GM12878 (cell line): Measurements from ENCODE around the gene MORN4. TPM values are rescaled to one million over a fixed set of nuclear protein-coding genes. Genes with fewer than 3 reads are reported as not detected.

Experiments used
- ATAC-seq: fragments of 200-7000 bp; cut with Tn5 transposase; 3 replicates; pipeline ENCODE4 v1.9.1; 2020; ENCODE audit warnings: mild to moderate bottlenecking, moderate library complexity
- BruUV-seq: library from RNA; stranded (reverse); fragments of 400-500 nt; replicated peaks from 2 replicates; lab custom pipeline; 2021; lab: Mats Ljungman, UMichigan
- CTCF ChIA-PET: fragments of 300-600 bp; sonication (Branson Sonifier 250); formaldehyde crosslinking; extraction: SDS; loops from one replicate; lab custom pipeline; 2021; ENCODE audit warnings: inconsistent platforms; lab: Yijun Ruan, JAX
- POLR2A ChIA-PET: fragments of 350-600 bp; formaldehyde crosslinking; extraction: SDS; loops from one replicate; lab custom pipeline; 2021; ENCODE audit warnings: inconsistent platforms; lab: Charles Lee
- RAD21 ChIA-PET: fragments of 300-600 bp; sonication (Branson Sonifier 250); formaldehyde crosslinking; loops from one replicate; lab custom pipeline; 2023; ENCODE audit warnings: antibody characterized with exemption; ENCODE audit not compliant: unreplicated experiment; lab: Charles Lee
- SMC1A ChIA-PET: fragments of 300-600 bp; sonication (Branson Sonifier 250); formaldehyde crosslinking; loops from one replicate; lab custom pipeline; 2023; ENCODE audit not compliant: unreplicated experiment, uncharacterized antibody; lab: Charles Lee
- DNase-seq: peaks from one replicate; pipeline ENCODE4 v3.0.0-alpha.2; 2011; ENCODE audit warnings: low read depth, low spot score
- FAIRE-seq: peaks from 3 replicates; lab custom pipeline; 2011; peaks lifted over from hg19 to GRCh38; lab: Jason Lieb, UNC
- H2AFZ ChIP-seq: 2 replicates; pipeline ENCODE4 v1.6.0; 2011; ENCODE audit warnings: low read depth, low read length, control low read depth; ENCODE audit not compliant: control insufficient read depth
- H3K27ac ChIP-seq: 2 replicates; pipeline ENCODE4 v1.5.1; 2011; ENCODE audit warnings: control low read depth; ENCODE audit not compliant: control insufficient read depth, insufficient read depth
- H3K27me3 ChIP-seq, 2 experiments: replicated peaks in 1 of 2; 2 replicates each; pipeline versions ENCODE4 v1.6.0 to v1.6.1; 2011; ENCODE audit warnings: low read length in 1 of 2; ENCODE audit not compliant: control insufficient read depth in 2 of 2, insufficient read depth in 2 of 2
- H3K36me3 ChIP-seq, 2 experiments: 2 replicates each; pipeline ENCODE4 v1.5.1; 2011; ENCODE audit warnings: low read length in 1 of 2; ENCODE audit not compliant: control insufficient read depth in 2 of 2, insufficient read depth in 2 of 2
- H3K4me1 ChIP-seq: 2 replicates; pipeline ENCODE4 v1.6.1; 2011; ENCODE audit warnings: mild to moderate bottlenecking, low read length, moderate library complexity, mixed read lengths; ENCODE audit not compliant: control insufficient read depth, insufficient read depth
- H3K4me2 ChIP-seq: 2 replicates; pipeline ENCODE4 v1.6.0; 2011; ENCODE audit warnings: control low read depth; ENCODE audit not compliant: control insufficient read depth, insufficient read depth
- H3K4me3 ChIP-seq: fragments of 200-600 bp; sonication (generic); 2 replicates; pipeline ENCODE4 v1.5.1; 2016
- H3K79me2 ChIP-seq: 2 replicates; pipeline ENCODE4 v1.6.0; 2011; ENCODE audit warnings: low read length; ENCODE audit not compliant: control insufficient read depth, insufficient read depth
- H3K9ac ChIP-seq: 2 replicates; pipeline ENCODE4 v1.8.0; 2011; ENCODE audit warnings: low read length, control low read depth, mixed read lengths; ENCODE audit not compliant: control insufficient read depth, insufficient read depth
- H3K9me3 ChIP-seq: replicated peaks from 3 replicates; pipeline ENCODE4 v1.5.1; 2011; ENCODE audit warnings: mild to moderate bottlenecking, low read length; ENCODE audit not compliant: control insufficient read depth, insufficient read depth
- H4K20me1 ChIP-seq: 2 replicates; pipeline ENCODE4 v1.6.0; 2011; ENCODE audit not compliant: control insufficient read depth, insufficient read depth
- ATF7 ChIP-seq: fragments of 450-650 bp; IDR thresholded peaks from 2 replicates; pipeline ENCODE4 v1.6.1; 2016; ENCODE audit warnings: low read depth, mild to moderate bottlenecking
- BCLAF1 ChIP-seq: fragments of 450-650 bp; IDR thresholded peaks from 2 replicates; pipeline ENCODE4 v1.6.1; 2017; ENCODE audit warnings: antibody characterized with exemption, mild to moderate bottlenecking, moderate library complexity
- BRCA1 ChIP-seq: IDR thresholded peaks from 2 replicates; pipeline ENCODE4 v1.6.1; 2011; ENCODE audit warnings: low read depth, low read length, improper control_type of control experiment
- CBX5 ChIP-seq: sonication (generic); IDR thresholded peaks from 2 replicates; pipeline ENCODE4 v1.6.1; 2016; ENCODE audit warnings: low read depth, moderate library complexity, mild to moderate bottlenecking, inconsistent platforms
- FOS ChIP-seq: IDR thresholded peaks from 3 replicates; pipeline ENCODE4 v1.6.1; 2011; ENCODE audit warnings: borderline replicate concordance; ENCODE audit not compliant: insufficient read length; ENCODE audit errors: extremely low read depth
- HDGF ChIP-seq: fragments of 450-650 bp; IDR thresholded peaks from 2 replicates; pipeline ENCODE4 v1.6.1; 2016; ENCODE audit warnings: antibody characterized with exemption
- NFXL1 ChIP-seq: fragments of 450-650 bp; IDR thresholded peaks from 2 replicates; pipeline ENCODE4 v1.6.1; 2017; ENCODE audit warnings: antibody characterized with exemption, mild to moderate bottlenecking, borderline replicate concordance
- NFYB ChIP-seq: IDR thresholded peaks from 2 replicates; pipeline ENCODE4 v1.6.1; 2011; ENCODE audit warnings: low read depth, mild to moderate bottlenecking, low read length, improper control_type of control experiment, moderate library complexity; ENCODE audit not compliant: insufficient read depth
- SREBF2 ChIP-seq: IDR thresholded peaks from 2 replicates; pipeline ENCODE4 v1.6.1; 2012; ENCODE audit warnings: mild to moderate bottlenecking, low read length
- TARDBP ChIP-seq: IDR thresholded peaks from 2 replicates; pipeline ENCODE4 v1.6.1; 2016; ENCODE audit warnings: borderline replicate concordance
- WGBS: methylation state at CpG from one replicate; pipeline ENCODE4 v1.1.6; 2016; ENCODE audit warnings: low lambda C conversion rate; ENCODE audit not compliant: insufficient replicate concordance, insufficient coverage; ENCODE audit errors: missing lambda C conversion rate; 5-methylcytosine and 5-hydroxymethylcytosine counted together
- in situ Hi-C: fragments of 300-500 bp; cut with MboI; formaldehyde crosslinking; loops from 9 replicates; pipeline ENCODE4 v1.14.3; 2018; ENCODE audit warnings: mixed read lengths
- intact Hi-C: fragments of 100-400 bp; cut with micrococcal nuclease; formaldehyde crosslinking; loops from one replicate; pipeline ENCODE4 v1.14.2; 2022; ENCODE audit not compliant: unreplicated experiment
- polyA plus RNA-seq, 11 experiments: library from polyadenylated mRNA; depleted of rRNA in 4 of 11; unstranded in 6 of 11; stranded (reverse) in 5 of 11; fragments of >200 nt; fragmentation: Nextera tagmentation in 4 of 11; fragmentation: Illumina TruSeq in 1 of 11; extraction: Ambion mirVana in 4 of 11; extraction: Trizol in 1 of 11; gene quantifications; 1 replicate in 1 of 11; 2 replicates in 10 of 11; pipeline versions ENCODE4 v1.2.1 to v1.2.3, GENCODE V29; 2011 to 2016; ENCODE audit warnings: inconsistent platforms in 2 of 11, missing spikeins in 2 of 11, low read depth in 1 of 11
- total RNA-seq, 4 experiments: library from RNA; depleted of rRNA in 3 of 4; stranded (reverse); fragments of >200 nt in 3 of 4; fragmentation: Illumina TruSeq in 1 of 4; extraction: Trizol in 1 of 4; gene quantifications; 2 replicates each; pipeline versions ENCODE4 v1.2.1 to v1.2.3, GENCODE V29; 2013 to 2021

The MORN4 gene
- total and polyA plus RNA-seq, 10 of the 15 experiments (the other 5 are each of a cell fraction or from before 2014, with no cell fraction given) = 1.3 to 5.5 (median 2.6) TPM

GRCh38 chr10:97682042-97682441 lies 48.7 kb upstream of the MORN4 start:
- ChIA-PET RAD21 (interaction anchor here (0.9 to 1.0 kb wide), 2 partner anchors 22 to 55 kb away, joined by 3 read pairs; partner anchors contain the start of gene ZFYVE27), CTCF (interaction anchor here (0.6 to 11.3 kb wide), 4 partner anchors 22 to 57 kb away, joined by 3 to 124 read pairs (median 60); partner anchors contain the start of gene ZFYVE27), POLR2A (interaction anchor here (0.8 kb wide), 1 partner anchor 19 kb away, joined by 3 read pairs; no protein-coding TSS in a partner anchor), SMC1A (interaction anchor here (1.5 to 5.9 kb wide), 3 partner anchors 22 to 52 kb away, joined by 3 to 38 read pairs (median 5); no protein-coding TSS in a partner anchor)
- no peak for FAIRE-seq
- H3K4me1 ChIP-seq = peaks cover 22% of the 10 kb centered on the region
- BruUV-seq = no TSS peak
- 0 out of 4 replicates have a peak, but pooled peaks cover 0 to 2% of the 10 kb centered on the region in 2 experiments for H3K36me3 ChIP-seq
- no peaks in the 10 kb centered on the region; a peak in 1 of 4 replicates for H3K27me3 ChIP-seq
- no peak for DNase-seq
- no peaks in the 10 kb centered on the region for H3K9me3 ChIP-seq
- H3K9ac ChIP-seq = no peak overlapping the region
- H4K20me1 ChIP-seq = no peaks in the 10 kb centered on the region
- no peaks in the 10 kb centered on the region for H3K79me2 ChIP-seq
- TF ChIP-seq NFXL1 = no peak
- TF ChIP-seq BRCA1 = no peak
- no peak for TF ChIP-seq CBX5
- no peak for TF ChIP-seq NFYB
- no peak for TF ChIP-seq HDGF
- no peak for TF ChIP-seq TARDBP
- TF ChIP-seq ATF7 = no peak
- TF ChIP-seq BCLAF1 = no peak
- no peak for TF ChIP-seq FOS
- TF ChIP-seq SREBF2 = no peak
- no peak overlapping the region for H3K4me3 ChIP-seq
- 92% methylated on average over 4 of the region's 4 CpGs for WGBS
- H3K27ac ChIP-seq = no peak overlapping the region
- intact Hi-C loops (no loop called here), in situ Hi-C loops (no loop called here)
- no peak overlapping the region for H3K4me2 ChIP-seq
- no peak overlapping the region for H2AFZ ChIP-seq
- no peak for ATAC-seq
